Subcutaneous adipose tissue (tissue), 4 donors: Measurements from ENCODE around the gene TENT5A. TPM values are rescaled to one million over a fixed set of nuclear protein-coding genes. Genes with fewer than 3 reads are reported as not detected.

Source experiments
- CTCF ChIP-seq: fragments of 450-650 bp; IDR thresholded peaks from one replicate; pipeline ENCODE4 v1.5.1; 2016; ENCODE audit warnings: low read depth, mild to moderate bottlenecking, control low read depth, antibody characterized with exemption, moderate library complexity
- total RNA-seq, 4 donors: library from RNA; depleted of rRNA; stranded (reverse); fragments of >200 nt; gene quantifications; one replicate each; pipeline ENCODE4 v1.1.0, GENCODE V29; 2016

The TENT5A gene
- total RNA-seq, 4 donors from 2014 or later: 11.9 to 32.1 (median 23.2) TPM

- TF ChIP-seq CTCF: no peak
These were observed 24.5 kb downstream of the TENT5A start for GRCh38 chr6:81727876-81728517.

- no peak for TF ChIP-seq CTCF
These were observed 27.4 kb downstream of the TENT5A start for GRCh38 chr6:81725127-81725526.

GRCh38 chr6:81722506-81723223, 29.8 kb downstream of the TENT5A start:
- no peak for TF ChIP-seq CTCF

- no peak for TF ChIP-seq CTCF
These were observed 32.1 kb downstream of the TENT5A start for GRCh38 chr6:81720427-81720826.

- no peak for TF ChIP-seq CTCF
These were observed 34.4 kb downstream of the TENT5A start for GRCh38 chr6:81718126-81718525.

- no peak for TF ChIP-seq CTCF
These were observed 37.8 kb downstream of the TENT5A start for GRCh38 chr6:81714684-81715083.

GRCh38 chr6:81713205-81713604, 39.3 kb downstream of the TENT5A start:
- no peak for TF ChIP-seq CTCF
